ENCODE results near the gene RNF113B. TPM values are rescaled to one million over a fixed set of nuclear protein-coding genes. Genes with fewer than 3 reads are reported as not detected.

Gene RNF113B
- total and polyA plus RNA-seq, 3 experiments from 2014 or later = not detected

DNA sequence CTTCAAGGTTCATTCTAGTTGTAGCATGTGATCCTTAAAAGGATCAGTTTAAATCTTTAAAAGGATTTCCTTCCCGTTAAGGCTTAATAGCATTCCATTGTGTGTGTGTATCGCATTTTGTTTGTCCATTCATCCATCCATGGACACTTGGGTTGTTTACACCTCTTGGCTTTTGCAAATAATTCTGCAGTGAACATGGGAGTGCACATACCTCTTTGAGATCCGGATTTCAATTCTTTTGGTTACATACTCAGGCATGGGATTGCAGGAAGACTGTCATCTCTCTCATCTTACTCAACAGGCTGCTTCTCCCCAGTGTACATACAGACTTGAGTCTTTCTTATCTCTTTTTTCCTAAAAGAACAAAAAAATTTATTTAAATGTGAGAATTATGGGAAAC is 1.2 kb downstream of the RNF113B start:
- Histone ChIP-seq H3K27me3 (ENCODE audit: insufficient read depth, low read length, poor library complexity, severe bottlenecking) (no peaks in the 10 kb centered on the region), H3K27ac (ENCODE audit: low read depth, low read length) (no peak overlapping the region), H3K9me3 (ENCODE audit: low read length) (no peaks in the 10 kb centered on the region), H3K4me1 (ENCODE audit: insufficient read depth, low read length) (no peaks in the 10 kb centered on the region), H3K36me3 (ENCODE audit: insufficient read depth, low read length) (no peaks in the 10 kb centered on the region), H3K4me3 (ENCODE audit: low read length) (no peak overlapping the region)
- no peak for DNase-seq
- Mint-ChIP-seq H3K4me3 (no peak overlapping the region), H3K27me3 (peaks cover 4 to 16% of the 10 kb centered on the region in 2 donors), H3K27ac (no peak overlapping the region), H3K9me3 (peaks cover 0 to 3% (median 2%) of the 10 kb centered on the region in 5 donors), H3K36me3 (no peaks in the 10 kb centered on the region), H3K4me1 (no peaks in the 10 kb centered on the region)
- POLR2A ChIA-PET = no interaction called here
- CTCF ChIA-PET = no interaction called here

DNA sequence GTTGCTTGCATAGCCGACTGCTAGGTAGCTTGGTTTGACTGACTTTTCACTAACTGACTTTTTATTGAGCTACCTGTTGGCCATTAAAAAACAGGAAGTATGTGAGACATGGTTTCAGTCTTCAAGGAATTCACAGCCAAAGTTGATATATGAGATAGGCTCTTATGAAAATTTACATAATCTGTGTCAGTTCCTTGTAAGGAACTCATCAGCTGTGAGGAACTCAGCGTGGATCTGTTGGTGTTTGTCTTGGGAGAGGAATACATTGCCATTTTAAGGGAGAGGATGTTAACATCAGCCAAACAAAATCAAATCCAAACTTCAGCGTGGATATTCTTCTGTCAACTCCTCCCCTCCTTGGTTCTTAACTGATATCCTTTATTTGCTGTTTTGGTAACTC is 2.0 kb downstream of the RNF113B start:
- POLR2A ChIA-PET = no interaction called here
- Histone ChIP-seq H3K27ac (ENCODE audit: low read depth, low read length) (no peak overlapping the region), H3K4me1 (ENCODE audit: insufficient read depth, low read length) (no peaks in the 10 kb centered on the region), H3K9me3 (ENCODE audit: low read length) (no peaks in the 10 kb centered on the region), H3K36me3 (ENCODE audit: insufficient read depth, low read length) (no peaks in the 10 kb centered on the region), H3K27me3 (ENCODE audit: insufficient read depth, low read length, poor library complexity, severe bottlenecking) (no peaks in the 10 kb centered on the region), H3K4me3 (ENCODE audit: low read length) (no peak overlapping the region)
- Mint-ChIP-seq H3K27ac (no peak overlapping the region), H3K36me3 (no peaks in the 10 kb centered on the region), H3K27me3 (peaks cover 4 to 16% of the 10 kb centered on the region in 2 donors), H3K4me1 (no peaks in the 10 kb centered on the region), H3K9me3 (peaks cover 0 to 2% (median 0%) of the 10 kb centered on the region in 5 donors), H3K4me3 (no peak overlapping the region)
- DNase-seq = no peak
- CTCF ChIA-PET = no interaction called here

DNA sequence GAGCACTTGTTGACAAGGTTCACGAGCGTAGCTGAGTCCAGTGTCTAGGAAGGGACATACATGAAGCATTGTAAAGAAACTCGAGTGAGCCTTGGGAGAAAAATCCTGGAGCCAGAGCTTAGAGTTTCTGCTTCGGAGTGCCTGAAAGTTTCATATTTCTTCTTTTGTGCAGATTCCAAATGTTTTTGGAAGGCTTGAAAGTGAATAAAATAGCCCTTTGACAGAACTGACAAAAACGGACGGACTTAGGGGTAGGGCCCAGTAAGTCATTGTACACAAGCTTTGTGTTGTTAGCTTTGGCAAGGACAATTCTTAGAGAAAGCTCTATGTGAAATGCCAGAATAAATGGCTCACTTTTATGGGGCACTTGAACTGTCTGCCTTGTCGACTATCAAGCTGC is 2.8 kb downstream of the RNF113B start:
- H3K27ac Mint-ChIP-seq = no peak overlapping the region

DNA sequence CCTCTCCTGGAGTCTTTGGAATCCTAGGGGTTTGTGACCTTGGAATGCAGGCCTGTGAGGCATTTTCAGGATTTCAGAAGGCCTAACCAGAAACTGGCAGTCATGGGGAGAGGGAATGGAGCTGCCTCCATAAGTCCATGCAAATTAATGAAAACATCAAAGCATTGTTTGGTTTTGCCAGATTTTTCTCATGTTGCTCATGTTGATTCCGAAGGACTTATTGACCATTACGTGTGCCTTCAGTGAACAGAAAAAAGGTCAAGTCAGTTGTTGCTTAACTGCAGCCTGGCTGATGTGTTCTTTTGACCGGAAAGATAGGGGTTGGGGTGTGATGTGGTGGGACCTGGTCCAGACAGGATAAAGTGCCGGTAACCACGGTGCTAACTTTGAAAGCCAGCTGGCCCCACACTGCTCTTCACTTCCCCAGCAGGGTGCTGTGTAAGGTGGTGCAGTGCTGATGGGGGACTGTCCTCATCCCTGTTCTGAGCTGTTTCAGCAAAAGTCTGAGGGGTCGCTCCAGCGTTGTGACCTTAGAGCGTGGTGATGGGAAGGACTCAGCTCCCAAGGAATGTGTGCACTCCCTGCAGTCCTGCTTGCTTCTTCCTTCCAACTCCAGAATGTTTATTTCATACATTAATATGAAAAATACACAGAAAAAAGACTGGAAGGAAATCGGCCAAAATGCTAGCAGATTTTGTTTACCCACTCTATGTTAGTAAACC is 3.5 kb downstream of the RNF113B start:
- H3K4me3 Mint-ChIP-seq = no peak overlapping the region
- H3K27ac ChIP-seq (ENCODE audit: low read depth, low read length) = no peak overlapping the region
- H3K27ac Mint-ChIP-seq = no peak overlapping the region
- no peaks in the 10 kb centered on the region for H3K36me3 ChIP-seq (ENCODE audit: insufficient read depth, low read length)
- no peak for DNase-seq
- CTCF ChIA-PET = no interaction called here
- no peak overlapping the region for H3K4me3 ChIP-seq (ENCODE audit: low read length)
- peaks cover 0 to 2% (median 0%) of the 10 kb centered on the region in 5 donors for H3K9me3 Mint-ChIP-seq
- no peaks in the 10 kb centered on the region for H3K27me3 ChIP-seq (ENCODE audit: insufficient read depth, low read length, poor library complexity, severe bottlenecking)
- no peaks in the 10 kb centered on the region for H3K36me3 Mint-ChIP-seq
- no peaks in the 10 kb centered on the region for H3K4me1 Mint-ChIP-seq
- no peaks in the 10 kb centered on the region for H3K4me1 ChIP-seq (ENCODE audit: insufficient read depth, low read length)
- POLR2A ChIA-PET = no interaction called here
- no peaks in the 10 kb centered on the region for H3K9me3 ChIP-seq (ENCODE audit: low read length)
- H3K27me3 Mint-ChIP-seq = peaks cover 10 to 16% of the 10 kb centered on the region in 2 donors

More for the DNA sequence above, 2.8 kb downstream of the RNF113B start:
- no peaks in the 10 kb centered on the region for H3K27me3 ChIP-seq (ENCODE audit: insufficient read depth, low read length, poor library complexity, severe bottlenecking)
- no peak overlapping the region for H3K4me3 Mint-ChIP-seq
- no peaks in the 10 kb centered on the region for H3K36me3 ChIP-seq (ENCODE audit: insufficient read depth, low read length)
- no peak overlapping the region for H3K4me3 ChIP-seq (ENCODE audit: low read length)
- H3K4me1 ChIP-seq (ENCODE audit: insufficient read depth, low read length) = no peaks in the 10 kb centered on the region
- no peaks in the 10 kb centered on the region for H3K36me3 Mint-ChIP-seq
- no peaks in the 10 kb centered on the region for H3K4me1 Mint-ChIP-seq
- no peak for DNase-seq
- H3K9me3 Mint-ChIP-seq = peaks cover 0 to 2% (median 0%) of the 10 kb centered on the region in 5 donors
- H3K9me3 ChIP-seq (ENCODE audit: low read length) = no peaks in the 10 kb centered on the region
- no peak overlapping the region for H3K27ac ChIP-seq (ENCODE audit: low read depth, low read length)
- ChIA-PET CTCF (no interaction called here), POLR2A (no interaction called here)
- peaks cover 4 to 16% of the 10 kb centered on the region in 2 donors for H3K27me3 Mint-ChIP-seq

GRCh38 chr13:98172590-98173422 is 4.3 kb downstream of the RNF113B start:
- H3K27ac Mint-ChIP-seq = no peak overlapping the region
- no peak for DNase-seq
- POLR2A ChIA-PET = no interaction called here
- no peak overlapping the region for H3K4me3 Mint-ChIP-seq
- peaks cover 0 to 2% (median 0%) of the 10 kb centered on the region in 5 donors for H3K9me3 Mint-ChIP-seq
- no peak overlapping the region for H3K27ac ChIP-seq (ENCODE audit: low read depth, low read length)
- no peaks in the 10 kb centered on the region for H3K36me3 Mint-ChIP-seq
- H3K27me3 ChIP-seq (ENCODE audit: insufficient read depth, low read length, poor library complexity, severe bottlenecking) = no peaks in the 10 kb centered on the region
- CTCF ChIA-PET = no interaction called here
- no peaks in the 10 kb centered on the region for H3K9me3 ChIP-seq (ENCODE audit: low read length)
- no peak overlapping the region for H3K4me3 ChIP-seq (ENCODE audit: low read length)
- no peaks in the 10 kb centered on the region for H3K4me1 Mint-ChIP-seq
- peaks cover 12 to 16% of the 10 kb centered on the region in 2 donors for H3K27me3 Mint-ChIP-seq
- no peaks in the 10 kb centered on the region for H3K36me3 ChIP-seq (ENCODE audit: insufficient read depth, low read length)
- no peaks in the 10 kb centered on the region for H3K4me1 ChIP-seq (ENCODE audit: insufficient read depth, low read length)

- no peaks in the 10 kb centered on the region for H3K4me1 Mint-ChIP-seq
- ChIA-PET CTCF (no interaction called here), POLR2A (no interaction called here)
These were observed 5.0 kb downstream of the RNF113B start for GRCh38 chr13:98171900-98172589.

DNA sequence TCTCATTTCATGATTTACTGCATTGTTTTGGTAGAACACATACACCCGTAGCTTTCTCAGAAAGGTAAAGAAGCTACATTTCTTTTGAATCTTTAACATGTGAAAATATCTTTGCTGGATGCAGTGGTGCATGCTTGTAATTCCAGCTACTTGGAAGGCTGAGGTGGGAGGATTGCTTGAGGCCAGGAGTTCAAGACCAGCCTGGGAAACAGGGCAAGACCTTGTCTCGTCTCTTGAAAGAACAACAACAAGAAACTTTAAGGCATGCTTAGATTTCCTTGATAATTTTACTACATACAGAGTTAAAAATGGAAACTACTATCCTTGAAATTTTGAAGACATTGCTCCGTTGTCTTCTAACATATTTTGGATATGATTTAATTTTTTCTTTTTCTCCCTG is 7.7 kb downstream of the RNF113B start:
- Histone ChIP-seq H3K36me3 (ENCODE audit: insufficient read depth, low read length) (no peaks in the 10 kb centered on the region), H3K4me3 (ENCODE audit: low read length) (no peak overlapping the region), H3K4me1 (ENCODE audit: insufficient read depth, low read length) (no peaks in the 10 kb centered on the region), H3K27ac (ENCODE audit: low read depth, low read length) (no peak overlapping the region), H3K9me3 (ENCODE audit: low read length) (no peaks in the 10 kb centered on the region), H3K27me3 (ENCODE audit: insufficient read depth, low read length, poor library complexity, severe bottlenecking) (no peaks in the 10 kb centered on the region)
- CTCF ChIA-PET = no interaction called here
- no peaks in the 10 kb centered on the region for H3K4me1 Mint-ChIP-seq
- H3K27me3 Mint-ChIP-seq = peaks cover 12 to 19% of the 10 kb centered on the region in 2 donors
- no peak overlapping the region for H3K27ac Mint-ChIP-seq
- H3K36me3 Mint-ChIP-seq = no peaks in the 10 kb centered on the region
- POLR2A ChIA-PET = no interaction called here
- no peak overlapping the region for H3K4me3 Mint-ChIP-seq
- no peak for DNase-seq
- H3K9me3 Mint-ChIP-seq = peaks cover 0 to 2% (median 0%) of the 10 kb centered on the region in 5 donors

More at GRCh38 chr13:98171900-98172589, 5.0 kb downstream of the RNF113B start:
- Histone ChIP-seq H3K9me3 (ENCODE audit: low read length) (no peaks in the 10 kb centered on the region), H3K36me3 (ENCODE audit: insufficient read depth, low read length) (no peaks in the 10 kb centered on the region), H3K27me3 (ENCODE audit: insufficient read depth, low read length, poor library complexity, severe bottlenecking) (no peaks in the 10 kb centered on the region), H3K27ac (ENCODE audit: low read depth, low read length) (no peak overlapping the region), H3K4me1 (ENCODE audit: insufficient read depth, low read length) (no peaks in the 10 kb centered on the region), H3K4me3 (ENCODE audit: low read length) (no peak overlapping the region)
- Mint-ChIP-seq H3K4me3 (no peak overlapping the region), H3K9me3 (peaks cover 0 to 2% (median 0%) of the 10 kb centered on the region in 5 donors), H3K27ac (peak overlapping the region in 1 of 8 donors; percentile 24), H3K36me3 (no peaks in the 10 kb centered on the region), H3K27me3 (peaks cover 12 to 16% of the 10 kb centered on the region in 2 donors)
- no peak for DNase-seq

- CTCF ChIA-PET = no interaction called here
- Mint-ChIP-seq H3K4me1 (no peaks in the 10 kb centered on the region), H3K27ac (no peak overlapping the region), H3K9me3 (peaks cover 0 to 6% (median 0%) of the 10 kb centered on the region in 5 donors), H3K27me3 (peaks cover 5 to 12% of the 10 kb centered on the region in 2 donors), H3K4me3 (no peak overlapping the region), H3K36me3 (no peaks in the 10 kb centered on the region)
- no peak for DNase-seq
- Histone ChIP-seq H3K36me3 (ENCODE audit: insufficient read depth, low read length) (no peaks in the 10 kb centered on the region), H3K4me3 (ENCODE audit: low read length) (no peak overlapping the region), H3K9me3 (ENCODE audit: low read length) (no peaks in the 10 kb centered on the region), H3K27ac (ENCODE audit: low read depth, low read length) (no peak overlapping the region), H3K27me3 (ENCODE audit: insufficient read depth, low read length, poor library complexity, severe bottlenecking) (no peaks in the 10 kb centered on the region), H3K4me1 (ENCODE audit: insufficient read depth, low read length) (no peaks in the 10 kb centered on the region)
- POLR2A ChIA-PET = no interaction called here
These were observed 14.1 kb downstream of the RNF113B start for GRCh38 chr13:98162935-98163334.
